NOMO-1 (cell line): ENCODE measurements around the gene DIAPH1.

Experiments
- DNase-seq, 2 experiments: peaks; one replicate each; lab custom pipeline; 2025; ENCODE audit not compliant: unreplicated experiment in 2 of 2; lab: John Stamatoyannopoulos, UW

Gene DIAPH1

DNA sequence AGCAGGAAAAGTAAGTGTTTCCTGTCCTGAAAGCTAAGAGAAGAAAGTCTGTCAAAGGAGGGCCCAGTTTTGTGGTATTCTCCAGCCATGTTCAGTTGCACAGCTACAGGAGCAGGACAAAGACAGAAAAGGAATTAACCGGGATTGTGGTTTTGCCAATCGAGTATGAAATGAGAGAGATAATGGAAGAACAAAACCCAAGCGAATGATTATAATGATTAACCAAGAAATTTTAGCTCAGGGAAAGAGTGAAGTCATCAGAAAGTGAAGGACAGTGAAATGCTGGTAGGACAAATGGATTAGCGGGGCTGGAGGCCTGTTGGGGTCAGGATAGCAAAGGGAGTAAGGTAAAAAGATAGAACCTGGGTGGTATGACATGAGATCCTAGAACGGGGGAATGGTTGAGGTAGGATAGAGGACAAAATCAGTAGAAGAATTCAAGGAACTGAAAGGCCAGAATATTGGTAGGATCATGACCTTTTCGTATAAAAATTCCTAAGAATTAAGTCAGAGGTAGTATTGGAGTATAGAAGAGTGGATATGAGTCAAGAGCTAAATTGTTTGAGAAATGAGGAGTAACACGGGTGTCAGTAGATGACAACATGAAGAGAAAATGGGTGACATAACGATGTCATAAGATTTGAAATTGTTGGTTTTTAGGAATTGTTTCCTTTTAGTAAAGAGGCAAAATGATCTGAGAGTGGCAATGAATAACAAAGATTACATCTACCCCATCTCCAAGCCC is 52.8 kb downstream of the DIAPH1 start:
- DNase-seq = no peak

DNA sequence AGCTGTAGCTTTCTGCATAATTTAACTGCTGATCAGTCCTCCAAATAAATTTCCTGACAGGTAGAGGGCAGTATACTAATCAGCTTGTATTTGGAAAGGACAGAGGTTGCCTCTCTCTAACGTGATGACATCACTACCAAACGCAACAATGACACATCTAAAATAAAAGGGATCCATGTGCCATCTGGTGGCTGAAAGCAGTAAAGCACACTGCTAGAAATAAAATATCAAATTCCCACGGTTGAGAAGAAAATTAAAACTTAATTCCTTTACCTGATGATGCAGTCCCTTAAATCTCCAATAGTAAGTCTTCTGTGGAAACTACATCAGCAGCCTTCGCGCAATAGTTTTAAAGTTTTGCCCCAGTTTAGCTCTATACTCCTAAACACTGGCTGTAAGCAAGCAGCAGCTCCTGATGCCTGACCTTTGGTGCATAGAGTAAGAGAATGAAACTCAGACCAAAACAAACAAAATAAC is 54.5 kb downstream of the DIAPH1 start:
- peak; percentile 39 to 83 for DNase-seq

DNA sequence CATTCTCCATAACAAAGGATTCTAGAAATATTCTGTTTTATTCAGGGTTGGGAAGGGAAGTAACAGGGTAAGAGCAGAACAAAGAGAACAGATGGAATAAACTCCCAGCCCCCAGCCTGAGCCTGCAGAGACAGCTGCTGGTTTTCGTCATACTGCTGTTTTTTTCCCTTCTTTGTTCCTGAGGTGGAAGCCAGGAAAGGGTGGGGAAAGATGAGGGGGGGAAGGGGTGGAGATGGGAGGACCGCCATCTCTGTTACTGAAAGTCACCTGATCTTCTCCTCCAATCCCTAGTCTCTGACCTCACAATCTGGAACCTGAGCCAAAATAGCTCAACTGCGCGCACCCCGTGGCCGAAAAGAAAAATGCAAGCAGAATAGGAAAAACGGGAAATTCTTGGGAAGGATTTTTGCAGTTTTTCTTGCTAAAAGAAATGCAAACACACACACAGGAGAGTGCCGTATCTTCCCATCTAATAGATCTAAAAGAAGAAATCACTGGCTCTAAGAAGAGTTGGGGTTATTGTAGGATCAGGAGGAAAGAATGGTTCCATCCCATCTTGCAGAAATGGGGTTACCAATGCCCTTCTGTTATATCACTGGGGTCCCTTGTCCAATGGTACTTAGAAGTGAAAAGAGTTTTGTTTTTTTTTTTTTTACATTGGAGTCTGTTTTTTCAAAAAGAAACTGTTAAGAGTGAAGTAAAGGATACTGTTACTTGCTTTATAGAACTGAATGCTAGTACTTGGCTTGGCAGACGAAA is 57.9 kb downstream of the DIAPH1 start:
- no peak for DNase-seq

DNA sequence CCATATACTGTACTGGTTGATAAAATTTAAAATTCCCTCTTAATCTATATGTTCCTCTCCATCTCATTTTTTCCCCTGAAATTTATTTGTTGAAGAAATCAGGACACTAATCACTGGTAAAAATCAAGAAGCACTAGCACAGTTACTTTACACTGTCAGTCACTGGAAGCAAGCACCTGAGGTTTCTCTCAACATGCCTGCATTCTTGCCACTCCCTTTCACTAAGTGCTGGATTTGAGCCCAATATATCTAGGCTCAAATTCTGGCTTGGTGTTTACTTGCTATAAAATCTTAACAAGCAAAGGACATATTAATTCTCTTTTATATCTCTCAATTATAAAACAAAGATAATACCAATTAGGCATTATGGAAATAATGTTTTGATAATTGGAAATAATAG is 58.6 kb downstream of the DIAPH1 start:
- DNase-seq = no peak

DNA sequence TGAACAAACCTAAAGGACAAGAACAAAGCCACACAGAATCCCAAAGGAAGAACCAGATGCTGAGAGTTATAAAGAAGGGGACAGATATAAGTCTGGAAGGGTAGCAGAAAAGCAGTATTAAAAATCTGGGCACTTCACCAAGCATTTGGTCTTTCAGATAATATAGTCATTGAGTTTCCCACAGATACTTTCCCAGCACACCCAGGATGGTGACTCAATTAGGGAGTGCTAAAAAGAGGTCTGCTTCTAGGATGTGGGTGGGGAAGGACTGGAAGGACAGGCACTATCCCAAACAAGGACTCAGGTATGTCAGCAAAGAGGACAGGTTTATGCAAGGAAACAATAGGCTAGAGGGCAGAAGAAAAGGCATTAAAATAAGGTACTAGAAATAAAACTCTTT is 59.3 kb downstream of the DIAPH1 start:
- DNase-seq = no peak

DNA sequence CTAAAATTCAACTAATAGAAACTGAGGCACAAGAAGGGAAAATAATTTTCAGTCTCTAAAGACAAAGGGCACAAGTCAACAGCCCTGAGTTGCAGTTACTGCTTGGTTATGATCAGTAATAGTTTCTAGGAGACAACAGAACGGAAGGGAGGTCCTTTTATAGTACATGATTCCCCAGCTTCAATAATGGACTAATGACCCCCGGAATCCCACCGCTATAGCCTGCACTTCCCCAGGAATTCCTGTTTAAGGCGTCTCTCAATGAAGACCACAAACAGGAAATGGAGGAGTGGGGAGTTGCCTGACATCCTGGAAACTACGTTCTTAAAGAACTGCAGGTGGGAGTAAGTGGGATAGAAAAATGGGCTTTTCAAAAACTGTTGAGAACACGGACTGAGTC is 60.6 kb downstream of the DIAPH1 start:
- DNase-seq = no peak

DNA sequence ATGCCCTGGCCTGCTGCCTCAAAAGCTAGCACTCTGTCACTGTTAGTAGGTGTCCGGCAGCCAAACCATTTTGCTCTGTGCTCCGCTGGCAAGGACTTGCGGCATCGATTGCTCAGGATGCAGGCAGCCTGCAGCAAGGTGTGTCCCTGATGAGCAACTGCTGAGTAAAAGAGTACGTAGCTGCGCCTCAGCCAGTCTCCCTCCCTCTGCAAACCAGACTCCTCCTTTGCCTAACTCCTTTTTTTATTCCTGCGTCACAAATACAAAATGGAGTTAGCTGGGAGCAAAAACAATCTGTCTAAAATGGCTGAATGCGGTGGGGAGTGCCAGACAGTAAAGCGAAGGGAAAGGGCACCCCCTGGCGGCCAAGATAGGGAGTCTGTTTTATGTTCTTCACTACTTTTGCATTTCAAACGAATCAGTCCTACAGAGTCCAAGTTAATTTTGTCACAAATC is 61.1 kb downstream of the DIAPH1 start:
- peak; percentile 61 to 73 for DNase-seq

DNA sequence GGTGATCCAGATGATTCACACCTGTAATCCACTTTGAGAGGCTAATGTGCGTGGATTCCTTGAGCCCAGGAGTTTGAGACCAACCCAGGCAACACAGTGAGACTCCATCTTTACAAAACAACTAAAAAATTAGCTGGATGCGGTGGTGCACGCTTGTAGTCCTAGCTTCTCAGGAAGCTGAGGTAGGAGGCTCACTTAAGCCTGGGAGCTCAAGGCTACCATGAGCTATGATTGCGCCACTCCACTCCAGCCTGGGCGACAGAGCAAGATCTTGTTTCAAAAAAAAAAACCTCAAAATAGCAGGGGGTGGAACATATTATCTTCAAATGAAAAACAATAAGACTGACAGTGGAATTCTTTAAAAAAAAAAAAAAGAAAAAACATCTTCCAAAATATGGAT is 70.9 kb downstream of the DIAPH1 start:
- no peak for DNase-seq

DNA sequence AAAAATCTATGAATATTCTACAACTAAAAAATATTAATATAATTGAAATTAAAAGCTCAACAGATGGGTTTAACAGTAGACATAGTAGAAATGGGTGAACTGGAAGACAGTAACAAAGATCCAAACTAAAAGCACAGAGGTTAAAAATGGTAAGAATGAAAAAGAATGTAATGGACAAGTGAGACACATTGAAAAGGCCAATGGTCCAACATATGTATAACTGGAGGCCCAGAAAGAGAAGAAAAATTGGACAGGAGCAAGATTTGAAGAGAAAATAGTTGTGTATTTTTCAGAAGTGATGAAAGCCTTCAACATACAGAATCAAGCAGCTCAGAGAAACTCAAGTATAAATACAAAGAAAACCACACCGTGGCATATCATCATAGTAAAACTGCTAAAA is 71.3 kb downstream of the DIAPH1 start:
- no peak for DNase-seq

DNA sequence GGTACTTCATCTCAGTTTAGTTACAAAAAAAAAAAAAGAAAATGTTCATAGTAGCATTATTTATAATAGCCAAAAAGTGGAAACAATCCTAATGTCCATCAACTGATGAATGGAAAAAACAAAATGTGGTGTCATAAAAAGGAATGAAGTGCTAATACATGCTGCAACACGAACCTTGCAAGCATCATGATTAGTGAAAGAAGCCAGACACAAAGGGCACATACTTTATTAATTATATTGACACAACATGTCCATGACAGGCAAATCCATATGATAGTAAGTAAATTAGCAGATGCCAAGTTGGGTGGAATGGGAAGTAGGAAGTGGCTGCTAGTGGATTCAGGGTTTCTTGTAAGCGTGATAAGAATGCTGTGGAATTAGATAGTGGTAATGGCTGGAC is 75.7 kb downstream of the DIAPH1 start:
- DNase-seq = no peak

DNA sequence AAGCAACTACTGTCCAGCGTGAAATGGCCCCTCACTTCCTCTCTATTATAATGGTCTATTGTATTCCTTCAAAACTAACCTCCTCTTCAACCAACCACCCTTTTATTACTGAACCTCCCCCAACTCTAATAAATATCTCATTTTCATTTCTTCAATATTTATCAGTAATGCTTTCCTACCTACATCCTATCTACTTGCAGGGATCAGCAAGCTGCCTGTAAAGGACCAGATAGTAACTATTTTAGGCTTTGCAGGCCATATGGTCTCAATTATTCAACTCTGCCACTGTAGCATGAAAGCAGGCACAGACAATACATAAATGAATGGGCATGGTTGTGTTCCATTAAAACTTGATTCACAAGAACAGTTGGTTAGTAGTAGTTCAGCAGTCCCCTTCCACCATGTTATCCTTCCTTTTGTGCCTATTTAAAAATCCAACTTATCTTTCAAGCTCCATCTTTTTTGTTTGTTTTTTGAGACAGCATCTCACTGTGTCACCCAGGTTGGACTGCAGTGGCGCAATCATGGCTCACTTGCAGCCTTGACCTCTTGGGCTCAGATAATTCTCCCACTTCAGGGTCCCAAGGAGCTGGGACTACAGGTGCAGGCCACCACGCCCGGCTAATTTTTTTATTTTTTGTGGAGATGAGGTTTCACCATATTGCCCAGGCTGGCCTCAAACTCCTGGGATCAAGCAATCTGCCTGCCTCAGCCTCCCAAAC is 84.1 kb downstream of the DIAPH1 start:
- DNase-seq = no peak

DNA sequence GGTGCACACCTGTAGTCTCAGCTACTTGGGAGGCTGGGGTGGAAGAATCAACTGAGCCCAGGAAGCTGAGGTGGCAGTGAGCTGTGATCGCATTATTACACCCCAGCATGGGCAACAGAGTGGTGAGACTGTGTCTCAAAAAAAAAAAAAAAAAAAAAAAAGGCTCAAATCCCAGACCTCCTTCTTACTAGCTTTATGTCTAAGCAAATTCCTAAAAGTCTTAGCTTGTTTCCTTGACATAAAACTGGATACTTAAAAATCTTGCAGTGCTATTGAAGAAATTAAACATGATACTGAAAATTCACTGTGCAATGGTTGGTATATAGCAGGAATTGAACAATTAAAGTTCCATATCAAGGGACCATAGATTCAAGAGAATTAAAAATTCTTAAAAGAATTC is 84.9 kb downstream of the DIAPH1 start:
- no peak for DNase-seq

DNA sequence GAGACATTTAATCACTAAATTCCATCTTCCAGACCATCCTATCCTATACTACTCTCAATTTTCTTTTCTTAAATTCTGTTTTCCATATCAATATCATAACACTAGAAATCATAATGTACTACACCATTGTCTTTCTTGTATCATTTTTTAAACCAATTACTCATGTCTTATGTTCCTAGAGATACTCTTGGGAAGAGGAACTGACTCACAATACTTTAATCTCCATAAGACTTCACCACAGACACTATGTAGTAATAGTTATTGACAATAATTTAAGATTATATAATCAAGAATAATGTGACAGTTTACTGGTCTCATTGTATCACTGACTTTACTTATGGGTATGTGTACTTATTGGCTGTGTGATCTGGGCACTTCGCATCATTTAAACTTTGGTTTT is 86.1 kb downstream of the DIAPH1 start:
- DNase-seq = no peak

DNA sequence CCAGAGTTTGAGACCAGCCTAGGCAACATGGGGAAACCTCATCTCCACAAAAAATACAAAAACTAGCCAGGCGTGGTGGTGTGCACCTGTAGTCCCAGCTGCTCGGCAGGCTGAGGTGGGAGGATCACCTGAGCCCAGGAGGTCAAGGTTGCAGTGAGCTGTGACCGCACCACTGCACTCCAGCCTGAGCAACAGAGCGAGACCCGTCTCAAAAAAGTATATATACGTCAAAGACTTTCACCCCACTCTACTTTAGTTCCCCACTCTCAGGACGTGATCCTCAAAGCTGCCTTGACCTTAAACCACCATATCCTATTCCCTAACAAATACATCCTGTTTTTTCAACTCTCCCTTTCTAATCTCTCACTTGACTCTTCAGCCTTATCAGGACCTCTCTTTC is 88.9 kb downstream of the DIAPH1 start:
- no peak for DNase-seq

DNA sequence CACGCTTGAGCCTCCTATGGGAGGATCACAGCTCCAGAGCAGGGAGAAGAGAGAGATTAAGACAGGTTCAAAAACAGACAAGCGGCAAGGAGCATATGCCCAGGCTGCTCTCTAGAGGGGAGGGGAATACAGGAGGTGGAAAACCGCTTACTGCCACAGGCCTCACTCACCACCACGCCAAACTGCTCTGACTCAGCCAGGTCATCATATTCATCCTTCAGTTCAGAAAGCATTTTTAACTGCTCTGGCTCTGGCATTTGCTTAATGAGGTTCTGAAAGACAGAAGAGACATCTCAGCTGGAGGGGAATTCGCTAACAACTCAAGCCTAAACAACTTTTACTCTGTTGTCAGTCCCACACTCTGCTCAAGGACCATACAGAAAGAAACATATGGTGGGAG is 89.8 kb downstream of the DIAPH1 start:
- DNase-seq = no peak

DNA sequence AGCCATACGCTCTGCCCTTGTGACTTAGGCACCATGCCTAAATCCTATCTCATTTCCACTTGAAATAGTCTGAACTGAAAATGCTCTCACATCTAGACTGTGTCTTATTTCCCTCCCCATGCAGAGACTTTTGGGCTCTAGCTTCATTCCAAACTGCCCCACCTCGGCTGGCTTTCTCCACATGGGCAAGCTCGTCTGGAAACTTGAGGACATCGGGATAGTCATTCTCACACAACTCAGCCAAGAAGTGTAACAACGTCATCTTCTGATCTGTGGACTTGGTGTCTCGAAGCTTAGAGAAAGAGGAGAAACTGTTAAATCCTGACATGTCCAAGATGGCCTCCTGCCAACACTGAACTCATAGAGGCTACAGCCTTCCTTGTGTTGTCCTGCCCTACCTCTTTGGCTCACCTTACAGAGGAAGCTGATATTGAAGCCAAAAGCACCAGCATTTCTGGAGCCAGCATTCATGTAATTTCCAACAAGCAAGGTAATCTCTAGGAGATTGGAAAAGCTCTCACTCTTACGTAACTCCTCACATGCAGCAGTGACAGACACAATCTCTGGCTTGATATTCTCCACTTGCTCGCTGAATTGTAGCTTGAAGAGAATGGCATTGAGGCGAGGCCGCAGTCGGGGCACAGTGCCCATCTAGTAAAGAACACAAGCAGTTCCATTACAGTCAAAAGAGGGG is 90.4 kb downstream of the DIAPH1 start:
- DNase-seq = no peak

DNA sequence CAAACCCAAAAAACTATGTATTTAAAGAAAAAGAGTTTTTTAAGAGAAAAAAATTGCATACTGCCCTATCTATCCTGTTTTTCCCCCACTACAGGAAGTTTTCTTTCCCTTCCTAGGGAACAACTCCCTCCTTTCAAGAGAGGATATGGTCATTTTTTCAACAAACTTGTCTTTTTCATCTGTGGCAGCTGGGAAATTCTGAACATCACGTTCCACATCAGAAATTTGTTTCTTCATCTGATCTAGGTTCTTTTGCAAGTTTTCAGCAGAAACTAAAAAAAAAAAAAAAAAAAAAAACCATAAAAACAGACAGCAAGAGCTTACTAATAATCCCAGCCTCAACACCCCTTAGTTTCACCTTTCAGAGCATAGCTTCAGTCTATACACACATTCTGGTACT is 91.4 kb downstream of the DIAPH1 start:
- DNase-seq = no peak

DNA sequence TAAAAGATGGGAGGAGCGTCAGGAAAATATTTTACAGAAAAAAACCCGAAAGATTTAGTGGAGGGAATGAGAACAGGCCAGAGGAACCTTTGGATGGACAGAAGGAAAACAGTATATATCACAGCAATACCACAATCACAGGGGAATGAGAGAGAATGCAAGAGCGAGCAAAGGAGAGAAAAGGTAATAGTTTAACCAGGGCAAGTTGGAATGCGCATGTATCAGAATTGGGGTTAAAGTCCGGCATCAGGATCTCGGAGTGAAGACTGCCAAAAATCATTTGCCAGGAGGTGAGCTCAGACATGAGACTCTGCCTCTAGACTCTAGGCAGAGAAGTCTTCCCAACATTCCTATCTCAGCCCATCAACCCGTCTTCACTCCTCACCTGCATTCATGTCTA is 93.1 kb downstream of the DIAPH1 start:
- DNase-seq = no peak

DNA sequence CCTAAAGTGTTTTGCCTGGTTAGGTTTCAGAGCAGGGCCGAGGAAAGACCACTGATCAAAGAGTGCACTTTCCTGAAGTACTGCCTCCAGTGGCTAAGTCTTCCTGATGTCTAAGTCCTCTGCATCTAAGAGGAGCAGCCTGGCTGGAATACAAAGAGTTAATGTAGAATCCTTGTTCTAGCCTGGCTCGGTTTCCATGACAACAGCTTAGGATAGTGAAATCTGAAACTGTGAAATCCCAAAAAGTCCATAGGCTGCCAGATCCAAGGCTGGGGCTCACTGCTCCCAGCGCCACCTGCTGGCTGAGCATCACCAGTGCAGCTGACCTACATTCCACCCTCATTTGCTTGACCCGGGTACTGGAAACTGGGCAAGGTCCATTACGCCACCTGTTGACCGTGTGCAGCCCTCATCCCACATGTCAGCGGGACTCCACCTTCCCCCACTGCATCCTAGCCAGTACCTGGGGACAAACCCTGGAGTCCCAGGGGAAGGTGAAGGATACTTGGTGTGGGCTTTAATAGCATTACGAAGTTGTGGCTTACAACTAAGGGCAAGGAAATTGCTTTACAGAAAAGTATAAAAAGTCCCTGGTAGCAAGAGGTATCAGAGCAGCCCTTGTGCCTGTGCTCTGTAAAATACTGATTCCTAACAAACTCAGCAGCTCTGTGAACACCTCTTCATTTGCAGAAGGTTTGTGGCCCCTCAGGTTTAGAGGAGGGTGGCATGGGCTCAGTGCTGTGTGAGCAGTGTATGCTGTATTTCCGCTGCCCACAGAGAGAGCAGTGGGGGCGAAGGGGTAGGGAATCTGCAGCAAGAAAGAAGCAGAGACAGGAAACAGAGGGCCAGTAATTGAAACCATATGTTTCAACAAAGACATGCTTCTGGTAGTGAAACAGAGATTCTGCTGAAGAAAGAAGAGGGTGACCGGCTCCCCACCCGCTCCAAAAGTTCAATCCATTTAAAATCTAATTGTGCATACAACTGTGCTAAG is 93.9 kb downstream of the DIAPH1 start:
- peak; percentile 34 to 35 for DNase-seq

DNA sequence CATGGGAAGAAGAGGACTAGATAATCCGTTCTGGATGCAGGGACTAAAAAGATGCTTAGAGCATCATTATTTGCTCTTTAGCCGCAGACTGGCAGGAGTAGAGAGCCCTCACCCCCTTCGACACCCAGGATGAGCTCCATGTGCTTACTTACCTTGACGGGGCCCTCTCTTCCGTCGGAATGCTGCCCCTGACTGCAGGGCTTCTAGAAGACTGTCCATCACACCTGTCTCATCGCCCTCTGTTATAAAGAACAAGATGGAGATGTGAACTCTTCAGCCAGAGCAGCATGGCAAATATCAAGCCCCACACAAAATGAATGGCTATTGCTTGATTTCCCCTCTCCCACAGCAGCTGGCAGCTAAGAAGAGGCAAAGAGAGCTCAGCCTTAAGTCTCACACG is 94.8 kb downstream of the DIAPH1 start:
- no peak for DNase-seq
